NCI-H146 treated with DMSO at 0.1 percent for 48 hours (cell line): ENCODE results near the gene TRAF2.

ENCODE experiments used
- DNase-seq: peaks from one replicate; lab custom pipeline; 2025; ENCODE audit not compliant: unreplicated experiment; lab: John Stamatoyannopoulos, UW

The TRAF2 gene

DNA sequence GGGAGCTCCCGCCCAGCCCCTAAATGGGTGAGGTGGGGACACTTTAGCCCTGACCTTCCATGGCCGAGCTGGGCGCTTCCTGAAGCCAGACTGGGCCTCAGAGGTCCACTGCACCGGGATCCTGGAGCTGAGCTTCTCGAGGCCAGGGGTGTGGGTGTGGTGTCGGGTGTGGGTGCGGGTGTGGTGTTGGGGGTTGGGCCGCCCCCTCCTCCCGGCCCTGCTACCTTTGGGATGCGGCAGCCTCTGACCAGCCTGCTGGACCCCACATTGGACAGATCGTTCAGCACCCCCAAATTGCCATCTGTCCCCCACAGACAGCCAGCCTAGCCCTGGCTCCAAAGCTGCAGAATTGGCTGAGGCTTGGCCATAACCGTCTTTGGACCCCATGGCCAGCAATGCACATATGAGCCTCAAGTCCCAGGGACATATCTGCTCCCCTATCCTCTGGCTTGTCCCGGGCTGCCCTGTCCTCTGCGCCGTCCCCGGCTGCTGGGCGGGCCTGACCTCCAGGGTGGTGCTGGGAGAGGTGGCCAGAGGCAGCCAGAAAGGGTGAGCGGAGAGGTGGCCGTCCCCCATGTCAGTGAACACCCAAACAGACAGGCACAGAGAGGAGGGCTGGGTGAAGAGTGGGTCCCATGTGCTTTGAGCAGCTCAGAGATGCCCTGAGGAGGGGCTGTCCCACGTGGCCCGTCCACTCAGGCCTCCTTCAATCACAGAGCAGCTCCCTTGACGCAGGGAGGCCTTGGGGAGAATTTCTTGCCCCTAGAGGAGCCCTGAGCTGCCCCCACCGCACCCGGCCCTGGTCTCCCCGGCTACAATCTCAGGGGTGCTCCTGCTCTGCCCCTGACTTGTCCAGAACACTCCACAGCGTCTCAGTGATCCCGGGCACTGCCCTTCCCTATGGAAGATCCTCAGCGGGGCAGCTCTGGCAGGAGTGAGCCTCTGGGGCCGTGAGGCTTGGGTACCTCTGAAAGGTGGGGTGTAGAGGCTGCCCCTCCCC, 87.6 kb downstream of the TRAF2 start:
- DNase-seq: no peak

DNA sequence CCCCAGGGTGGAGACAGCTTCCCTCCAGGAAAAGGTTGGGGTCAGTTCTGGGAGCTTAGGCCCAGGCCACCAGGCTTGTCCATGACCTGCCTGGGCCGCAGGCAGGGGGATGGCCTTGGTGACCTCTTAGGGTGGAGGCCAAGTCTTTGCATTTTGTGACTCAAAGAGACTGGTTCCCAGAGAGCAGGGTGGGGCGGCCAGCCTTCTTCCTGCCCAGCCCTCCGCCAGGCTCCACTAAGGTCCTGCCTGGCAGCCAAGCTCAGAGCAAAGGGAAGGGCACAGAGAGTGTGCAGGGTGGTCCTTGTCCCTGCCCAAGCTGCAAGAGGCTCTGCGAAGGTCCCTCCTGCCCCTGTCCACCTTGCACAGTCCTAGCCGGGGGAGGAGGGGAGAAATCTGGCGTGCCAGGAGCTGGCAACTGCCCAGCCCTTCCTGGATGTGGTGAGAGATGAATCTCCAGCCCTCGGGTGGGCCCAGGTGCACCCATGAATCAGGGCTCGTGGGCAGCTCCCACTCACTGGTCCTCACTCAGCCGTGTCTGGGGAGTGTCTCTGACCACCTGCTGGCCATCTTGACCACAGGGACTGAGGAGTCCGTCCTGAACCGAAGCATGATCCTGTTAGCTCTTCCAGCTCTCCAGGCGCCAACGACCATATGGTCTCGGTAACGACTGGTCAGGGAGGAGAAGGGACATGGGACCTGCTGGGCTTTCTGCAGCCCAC, 88.7 kb downstream of the TRAF2 start:
- no peak for DNase-seq

DNA sequence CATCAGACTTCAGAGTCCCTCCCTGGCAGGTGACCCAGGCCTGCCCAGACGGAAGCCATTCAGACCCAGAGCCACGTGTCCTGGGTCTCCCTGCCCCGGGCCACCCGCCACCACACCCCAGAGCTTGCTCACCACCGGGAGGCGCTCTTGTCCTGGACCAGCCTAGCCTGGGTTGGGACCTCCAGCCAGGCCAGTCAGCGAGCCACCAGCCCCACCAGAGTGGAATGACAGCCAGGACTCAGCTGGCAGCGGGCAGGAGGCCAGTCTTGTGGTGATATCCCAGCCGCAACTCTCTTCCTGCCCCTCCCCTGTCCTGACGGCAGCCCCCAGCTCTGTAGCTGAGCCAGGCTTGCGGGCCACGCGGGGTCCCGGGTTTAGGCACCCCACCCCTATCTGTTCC, 89.3 kb downstream of the TRAF2 start:
- no peak for DNase-seq
